Panc1 (cell line): ENCODE results near the gene DAG1. TPM values are rescaled to one million over a fixed set of nuclear protein-coding genes. Genes with fewer than 3 reads are reported as not detected.

Experiments
- ATAC-seq: fragments of 200-7000 bp; cut with Tn5 transposase; 2 replicates; pipeline ENCODE4 v1.9.1; 2020; ENCODE audit warnings: mild to moderate bottlenecking, moderate library complexity
- BruUV-seq: library from RNA; stranded (reverse); fragments of 400-500 nt; replicated peaks from 2 replicates; lab custom pipeline; 2021; lab: Mats Ljungman, UMichigan
- CTCF ChIA-PET: fragments of 300-600 bp; sonication (Branson Sonifier 250); formaldehyde crosslinking; loops from one replicate; lab custom pipeline; 2022; ENCODE audit warnings: antibody characterized with exemption; lab: Charles Lee
- POLR2A ChIA-PET: fragments of 300-600 bp; sonication (Branson Sonifier 250); formaldehyde crosslinking; loops from one replicate; lab custom pipeline; 2022; ENCODE audit warnings: antibody characterized with exemption; lab: Charles Lee
- DNase-seq: peaks from one replicate; pipeline ENCODE4 v3.0.0-alpha.2; 2010; ENCODE audit warnings: low read depth, low spot score
- H3K27ac ChIP-seq: 2 replicates; pipeline ENCODE4 v1.5.1; 2011; ENCODE audit warnings: mild to moderate bottlenecking, low read length, inconsistent platforms
- H3K27me3 ChIP-seq: fragments of 200-500 bp; sonication (Bioruptor generic); 2 replicates; pipeline ENCODE4 v1.6.0; 2014; ENCODE audit warnings: low read length, inconsistent platforms; ENCODE audit not compliant: control insufficient read depth, insufficient read depth
- H3K36me3 ChIP-seq: fragments of 200-500 bp; sonication (Bioruptor generic); 2 replicates; pipeline ENCODE4 v1.5.1; 2014; ENCODE audit warnings: inconsistent platforms, mild to moderate bottlenecking, low read length, moderate library complexity; ENCODE audit not compliant: control insufficient read depth, insufficient read depth
- H3K4me1 ChIP-seq: 2 replicates; pipeline ENCODE4 v1.5.1; 2011; ENCODE audit warnings: inconsistent platforms, mild to moderate bottlenecking, low read length, moderate library complexity; ENCODE audit not compliant: control insufficient read depth, insufficient read depth
- H3K4me3 ChIP-seq, 2 experiments: 2 replicates each; pipeline ENCODE4 v1.5.1; 2011 to 2012; ENCODE audit warnings: low read depth in 2 of 2, low read length in 2 of 2, mild to moderate bottlenecking in 2 of 2, inconsistent platforms in 1 of 2, moderate library complexity in 1 of 2
- H3K9me3 ChIP-seq: fragments of 200-500 bp; sonication (Bioruptor generic); 2 replicates; pipeline ENCODE4 v1.5.1; 2014; ENCODE audit warnings: low read depth, mild to moderate bottlenecking, inconsistent platforms, low read length, moderate library complexity; ENCODE audit not compliant: control insufficient read depth, insufficient read depth
- CTCF ChIP-seq: fragments of 450-650 bp; IDR thresholded peaks from 2 replicates; pipeline ENCODE4 v1.5.1; 2017; ENCODE audit warnings: mild to moderate bottlenecking
- POLR2AphosphoS5 ChIP-seq: IDR thresholded peaks from 2 replicates; pipeline ENCODE4 v1.6.1; 2012; ENCODE audit warnings: mild to moderate bottlenecking, low read depth, low read length, moderate library complexity
- REST ChIP-seq, 2 experiments: IDR thresholded peaks; 2 replicates each; pipeline ENCODE4 v1.6.1; 2011 to 2012; ENCODE audit warnings: low read depth in 2 of 2, control low read depth in 1 of 2, low read length in 1 of 2, mild to moderate bottlenecking in 1 of 2, moderate library complexity in 1 of 2; ENCODE audit not compliant: insufficient read depth in 1 of 2
- SIN3A ChIP-seq: IDR thresholded peaks from 2 replicates; pipeline ENCODE4 v1.6.1; 2012; ENCODE audit warnings: low read depth, mild to moderate bottlenecking, low read length, moderate library complexity, borderline replicate concordance; ENCODE audit not compliant: insufficient read depth
- TCF7L2 ChIP-seq: IDR thresholded peaks from 2 replicates; pipeline ENCODE4 v1.6.1; 2011; ENCODE audit warnings: mild to moderate bottlenecking, low read depth, low read length, inconsistent platforms
- in situ Hi-C: cut with HindIII; loops from 2 replicates; pipeline ENCODE4 v1.10.0; 2016; ENCODE audit warnings: low sequenced_read_pairs, low pct_unique_long_range_greater_than_20kb
- intact Hi-C: fragments of 100-400 bp; cut with micrococcal nuclease; formaldehyde crosslinking; loops from one replicate; pipeline ENCODE4 v1.10.0; 2022; ENCODE audit not compliant: unreplicated experiment
- total RNA-seq: library from RNA; stranded (reverse); gene quantifications from one replicate; pipeline ENCODE4 v1.2.1, GENCODE V29; 2021; ENCODE audit not compliant: unreplicated experiment

DAG1 gene
- total RNA-seq, 1 experiment from 2014 or later, result 160 TPM

GRCh38 chr3:49530231-49530630 lies 60.2 kb downstream of the DAG1 start:
- TF ChIP-seq TCF7L2 (no peak), POLR2AphosphoS5 (no peak), CTCF (no peak), REST (IDR thresholded peaks at IDR 0.05; ENCODE audit: insufficient read depth in 1 of 2, low read depth in 2 of 2, low read length in 1 of 2) (no peak), SIN3A (no peak)
- DNase-seq (no peak), ATAC-seq (no peak)
- no TSS peak for BruUV-seq
- H3K4me1 ChIP-seq, result no peaks in the 10 kb centered on the region
- H3K4me3 ChIP-seq, result no peak overlapping the region
- in situ Hi-C loops (no loop called here), intact Hi-C loops (no loop called here)
- H3K27ac ChIP-seq, result no peak overlapping the region
- CTCF ChIA-PET, result no interaction called here
- POLR2A ChIA-PET, result interaction anchor here (0.6 kb wide), 1 partner anchor 362 kb away, joined by 7 read pairs; no protein-coding TSS in a partner anchor
- no peaks in the 10 kb centered on the region for H3K27me3 ChIP-seq
- no peaks in the 10 kb centered on the region for H3K36me3 ChIP-seq
- H3K9me3 ChIP-seq, result no peaks in the 10 kb centered on the region

GRCh38 chr3:49530701-49531100 lies 60.6 kb downstream of the DAG1 start:
- CTCF ChIA-PET, result no interaction called here
- DNase-seq (no peak), ATAC-seq (no peak)
- Histone ChIP-seq H3K9me3 (no peaks in the 10 kb centered on the region), H3K27me3 (no peaks in the 10 kb centered on the region), H3K4me3 (no peak overlapping the region), H3K36me3 (no peaks in the 10 kb centered on the region), H3K4me1 (no peaks in the 10 kb centered on the region), H3K27ac (no peak overlapping the region)
- TF ChIP-seq SIN3A, result no peak
- POLR2A ChIA-PET, result no interaction called here
- intact Hi-C loops, result no loop called here
- in situ Hi-C loops, result no loop called here
- no TSS peak for BruUV-seq

GRCh38 chr3:49531218-49531617 lies 61.2 kb downstream of the DAG1 start:
- no peak overlapping the region for H3K4me3 ChIP-seq
- intact Hi-C loops, result no loop called here
- no peaks in the 10 kb centered on the region for H3K36me3 ChIP-seq
- TF ChIP-seq CTCF, result no peak
- TF ChIP-seq POLR2AphosphoS5, result no peak
- no peak for TF ChIP-seq SIN3A
- no peak for TF ChIP-seq TCF7L2
- no peak for TF ChIP-seq REST (IDR thresholded peaks at IDR 0.05; ENCODE audit: insufficient read depth in 1 of 2, low read depth in 2 of 2, low read length in 1 of 2)
- in situ Hi-C loops, result no loop called here
- no peak overlapping the region for H3K27ac ChIP-seq
- BruUV-seq, result no TSS peak
- ChIA-PET POLR2A (no interaction called here), CTCF (no interaction called here)
- H3K27me3 ChIP-seq, result no peaks in the 10 kb centered on the region
- DNase-seq (no peak), ATAC-seq (no peak)
- H3K9me3 ChIP-seq, result no peaks in the 10 kb centered on the region
- no peaks in the 10 kb centered on the region for H3K4me1 ChIP-seq
